Stimulated activated naive CD8-positive, alpha-beta T cell treated with anti-CD3 and anti-CD28 coated beads, Interleukin-15, Interleukin-2, amounts not matched to agents 100 ng/mL and 50 ng/mL, for 24 hours (primary cell): ENCODE measurements around the gene ASPG.

Source experiments
- H3K27ac Mint-ChIP-seq: one replicate; pipeline ENCODE4 v1.8.0; 2021; ENCODE audit warnings: mild to moderate bottlenecking, mixed read lengths
- H3K27me3 Mint-ChIP-seq: one replicate; pipeline ENCODE4 v1.8.0; 2021; ENCODE audit warnings: mixed read lengths
- H3K36me3 Mint-ChIP-seq: one replicate; pipeline ENCODE4 v1.8.0; 2021; ENCODE audit warnings: low read depth, mixed read lengths
- H3K4me1 Mint-ChIP-seq: one replicate; pipeline ENCODE4 v1.8.0; 2021; ENCODE audit warnings: low read depth, mixed read lengths
- H3K4me3 Mint-ChIP-seq: one replicate; pipeline ENCODE4 v1.8.0; 2021; ENCODE audit warnings: mild to moderate bottlenecking, mixed read lengths
- H3K9me3 Mint-ChIP-seq: one replicate; pipeline ENCODE4 v1.8.0; 2021; ENCODE audit warnings: mixed read lengths

Gene ASPG

GRCh38 chr14:104085889-104086201 is 345 bp downstream of the ASPG start:
- Mint-ChIP-seq H3K4me1 (peaks cover 6% of the 10 kb centered on the region), H3K4me3 (no peak overlapping the region), H3K27me3 (peaks cover 6% of the 10 kb centered on the region), H3K36me3 (no peaks in the 10 kb centered on the region), H3K27ac (no peak overlapping the region), H3K9me3 (no peaks in the 10 kb centered on the region)

- peaks cover 6% of the 10 kb centered on the region for H3K27me3 Mint-ChIP-seq
- no peak overlapping the region for H3K4me3 Mint-ChIP-seq
Measured at GRCh38 chr14:104086210-104086660, 735 bp downstream of the ASPG start.

GRCh38 chr14:104086661-104087461 is 1.4 kb downstream of the ASPG start:
- Mint-ChIP-seq H3K36me3 (no peaks in the 10 kb centered on the region), H3K4me3 (no peak overlapping the region), H3K27me3 (peaks cover 6% of the 10 kb centered on the region), H3K4me1 (peaks cover 6% of the 10 kb centered on the region), H3K9me3 (no peaks in the 10 kb centered on the region), H3K27ac (no peak overlapping the region)

More at GRCh38 chr14:104086210-104086660, 735 bp downstream of the ASPG start:
- H3K27ac Mint-ChIP-seq = no peak overlapping the region
- H3K4me1 Mint-ChIP-seq = peaks cover 6% of the 10 kb centered on the region
- no peaks in the 10 kb centered on the region for H3K9me3 Mint-ChIP-seq
- no peaks in the 10 kb centered on the region for H3K36me3 Mint-ChIP-seq

GRCh38 chr14:104087505-104087904 is 2.0 kb downstream of the ASPG start:
- Mint-ChIP-seq H3K27me3 (peaks cover 6% of the 10 kb centered on the region), H3K27ac (no peak overlapping the region), H3K4me1 (peaks cover 6% of the 10 kb centered on the region), H3K9me3 (no peaks in the 10 kb centered on the region), H3K36me3 (no peaks in the 10 kb centered on the region), H3K4me3 (no peak overlapping the region)

- Mint-ChIP-seq H3K4me1 (peaks cover 6% of the 10 kb centered on the region), H3K9me3 (no peaks in the 10 kb centered on the region), H3K36me3 (no peaks in the 10 kb centered on the region), H3K27me3 (peaks cover 6% of the 10 kb centered on the region), H3K27ac (no peak overlapping the region), H3K4me3 (no peak overlapping the region)
Measured at GRCh38 chr14:104087981-104088850, 2.7 kb downstream of the ASPG start.

- Mint-ChIP-seq H3K4me1 (peaks cover 5% of the 10 kb centered on the region), H3K36me3 (no peaks in the 10 kb centered on the region), H3K9me3 (no peaks in the 10 kb centered on the region), H3K27me3 (no peaks in the 10 kb centered on the region), H3K27ac (no peak overlapping the region), H3K4me3 (no peak overlapping the region)
Measured at GRCh38 chr14:104090071-104090748, 4.7 kb downstream of the ASPG start.

GRCh38 chr14:104091061-104091926 is 5.8 kb downstream of the ASPG start:
- no peaks in the 10 kb centered on the region for H3K36me3 Mint-ChIP-seq
- H3K4me1 Mint-ChIP-seq = peaks cover 5% of the 10 kb centered on the region
- H3K9me3 Mint-ChIP-seq = no peaks in the 10 kb centered on the region
- H3K27me3 Mint-ChIP-seq = no peaks in the 10 kb centered on the region
- no peak overlapping the region for H3K4me3 Mint-ChIP-seq
- no peak overlapping the region for H3K27ac Mint-ChIP-seq

GRCh38 chr14:104091927-104092771 is 6.6 kb downstream of the ASPG start:
- peaks cover 3% of the 10 kb centered on the region for H3K4me1 Mint-ChIP-seq

GRCh38 chr14:104092931-104093365 is 7.4 kb downstream of the ASPG start:
- peaks cover 3% of the 10 kb centered on the region for H3K4me1 Mint-ChIP-seq
- no peaks in the 10 kb centered on the region for H3K9me3 Mint-ChIP-seq
- H3K27me3 Mint-ChIP-seq = no peaks in the 10 kb centered on the region
- H3K36me3 Mint-ChIP-seq = no peaks in the 10 kb centered on the region
- no peak overlapping the region for H3K4me3 Mint-ChIP-seq
- no peak overlapping the region for H3K27ac Mint-ChIP-seq

More at GRCh38 chr14:104091927-104092771, 6.6 kb downstream of the ASPG start:
- no peak overlapping the region for H3K4me3 Mint-ChIP-seq
- H3K27ac Mint-ChIP-seq = no peak overlapping the region
- H3K9me3 Mint-ChIP-seq = no peaks in the 10 kb centered on the region
- H3K36me3 Mint-ChIP-seq = no peaks in the 10 kb centered on the region
- H3K27me3 Mint-ChIP-seq = no peaks in the 10 kb centered on the region

- no peaks in the 10 kb centered on the region for H3K27me3 Mint-ChIP-seq
Measured at GRCh38 chr14:104093366-104094055, 8.0 kb downstream of the ASPG start.

GRCh38 chr14:104094056-104094708 is 8.7 kb downstream of the ASPG start:
- Mint-ChIP-seq H3K4me3 (no peak overlapping the region), H3K27ac (no peak overlapping the region), H3K27me3 (no peaks in the 10 kb centered on the region), H3K9me3 (no peaks in the 10 kb centered on the region), H3K4me1 (peaks cover 3% of the 10 kb centered on the region), H3K36me3 (no peaks in the 10 kb centered on the region)

More at GRCh38 chr14:104093366-104094055, 8.0 kb downstream of the ASPG start:
- Mint-ChIP-seq H3K27ac (no peak overlapping the region), H3K36me3 (no peaks in the 10 kb centered on the region), H3K4me3 (no peak overlapping the region), H3K9me3 (no peaks in the 10 kb centered on the region), H3K4me1 (peaks cover 3% of the 10 kb centered on the region)

- Mint-ChIP-seq H3K4me1 (peaks cover 3% of the 10 kb centered on the region), H3K27ac (no peak overlapping the region), H3K36me3 (no peaks in the 10 kb centered on the region), H3K9me3 (no peaks in the 10 kb centered on the region), H3K4me3 (no peak overlapping the region), H3K27me3 (no peaks in the 10 kb centered on the region)
Measured at GRCh38 chr14:104094709-104095425, 9.4 kb downstream of the ASPG start.
